ENCODE data around the gene VMAC.
"Not testable (repeated sequence)": the region's sequence is repeated elsewhere in the genome, so short reads cannot be mapped to it uniquely, and the experiment has no call there.

The VMAC gene

GRCh38 chr19:5884065-5884811, 20.4 kb upstream of the VMAC start:
- not testable (repeated sequence) for DNase-seq

GRCh38 chr19:5889288-5889971, 15.2 kb upstream of the VMAC start:
- no peak for DNase-seq

- no peak for DNase-seq
These were observed 14.6 kb upstream of the VMAC start for GRCh38 chr19:5890099-5890498.

- DNase-seq, result no peak
These were observed 13.1 kb upstream of the VMAC start for GRCh38 chr19:5891572-5891937.

- DNase-seq, result no peak
These were observed 12.5 kb upstream of the VMAC start for GRCh38 chr19:5891938-5892771.

GRCh38 chr19:5892772-5893275, 11.8 kb upstream of the VMAC start:
- no peak for DNase-seq

DNA sequence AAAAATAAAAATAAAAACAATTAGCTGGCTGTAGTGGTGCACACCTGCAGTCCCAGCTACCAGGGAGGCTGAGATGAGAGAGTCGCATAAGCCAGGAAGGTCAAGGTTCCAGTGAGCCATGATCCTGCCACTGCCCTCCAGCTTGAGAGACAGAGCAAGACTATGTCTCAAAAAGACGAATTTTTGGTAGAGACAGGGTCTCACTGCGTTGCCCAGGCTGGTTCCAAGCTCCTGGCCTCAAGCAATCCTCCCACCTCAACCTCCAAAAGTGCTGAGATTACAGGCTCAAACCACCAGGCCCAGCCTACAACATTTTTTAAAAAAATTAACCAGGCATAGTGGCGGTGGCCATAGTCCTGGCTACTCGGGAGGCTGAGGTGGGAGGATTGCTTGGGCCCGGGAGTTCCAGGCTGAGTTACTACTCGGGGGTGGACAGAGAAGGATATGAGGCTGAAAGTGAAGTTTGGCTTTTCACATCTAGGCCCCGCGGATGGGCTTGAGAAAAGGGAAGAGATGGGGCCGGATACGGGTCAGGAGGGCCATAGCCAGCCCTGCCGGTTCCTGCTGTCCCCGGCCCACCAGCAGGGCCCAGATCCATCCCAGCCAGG, 11.3 kb upstream of the VMAC start:
- no peak for DNase-seq

- DNase-seq, result no peak
These were observed 10.6 kb upstream of the VMAC start for GRCh38 chr19:5893907-5894703.

- no peak for DNase-seq
These were observed 9.8 kb upstream of the VMAC start for GRCh38 chr19:5894704-5895349.

- DNase-seq, result no peak
These were observed 9.3 kb upstream of the VMAC start for GRCh38 chr19:5895409-5895808.

DNA sequence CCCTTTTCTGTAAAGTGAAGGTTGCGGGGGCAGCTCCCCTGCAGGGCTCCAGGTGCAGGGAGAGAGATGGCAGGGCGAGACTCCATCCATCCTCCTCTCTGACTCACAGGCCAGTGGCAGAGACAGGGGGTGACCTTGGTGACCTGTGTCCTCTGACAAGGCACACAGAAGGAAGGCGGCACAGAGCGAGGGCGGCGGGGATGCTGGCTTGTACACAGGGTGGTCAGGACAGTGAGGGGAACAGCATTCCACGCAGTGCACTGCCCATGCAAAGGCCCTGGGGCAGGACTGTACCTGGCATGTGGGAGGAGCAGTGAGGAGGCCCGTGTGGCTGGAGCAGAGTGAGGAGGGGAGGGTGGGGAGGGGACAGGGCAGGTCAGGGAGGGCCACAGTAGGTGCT, 8.8 kb upstream of the VMAC start:
- no peak for DNase-seq

DNA sequence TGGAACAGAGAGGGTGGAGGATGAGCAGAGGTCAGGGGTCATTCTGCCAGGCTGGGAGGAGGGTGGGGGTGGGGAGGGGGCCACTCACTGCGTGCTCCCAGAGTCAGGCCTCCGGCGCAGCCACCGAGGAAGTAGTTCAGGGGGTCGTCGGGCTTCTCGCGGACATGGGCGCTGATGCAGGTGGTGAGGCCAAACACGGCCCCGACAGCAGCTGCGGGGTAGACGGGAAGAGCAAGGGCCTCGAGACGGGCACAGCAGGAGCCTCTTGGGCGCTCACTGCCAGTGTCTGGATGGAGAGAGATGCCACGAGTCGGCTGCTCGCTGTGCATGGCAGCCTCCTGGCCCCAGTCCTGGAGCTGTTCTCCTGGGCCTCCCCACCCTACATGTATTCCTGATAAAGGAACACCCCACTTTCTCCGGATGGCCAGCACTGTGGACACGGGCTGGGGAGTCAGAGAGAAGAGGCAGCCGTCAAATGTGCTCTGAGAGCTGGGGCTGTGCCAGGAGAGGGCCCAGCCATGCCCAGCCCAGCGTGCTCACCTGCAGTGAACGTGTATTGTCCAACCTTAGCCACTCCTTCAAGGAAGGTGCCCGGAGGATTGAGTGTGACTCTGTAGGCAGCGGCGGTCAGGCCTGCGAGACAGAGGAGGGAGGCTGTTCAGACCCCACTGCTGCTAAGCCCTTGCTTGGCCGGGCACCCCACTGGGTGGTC, 8.2 kb upstream of the VMAC start:
- DNase-seq, result no peak

- DNase-seq, result no peak
These were observed 7.3 kb upstream of the VMAC start for GRCh38 chr19:5897189-5897969.

- no peak for DNase-seq
These were observed 4.7 kb upstream of the VMAC start for GRCh38 chr19:5899728-5900526.

DNA sequence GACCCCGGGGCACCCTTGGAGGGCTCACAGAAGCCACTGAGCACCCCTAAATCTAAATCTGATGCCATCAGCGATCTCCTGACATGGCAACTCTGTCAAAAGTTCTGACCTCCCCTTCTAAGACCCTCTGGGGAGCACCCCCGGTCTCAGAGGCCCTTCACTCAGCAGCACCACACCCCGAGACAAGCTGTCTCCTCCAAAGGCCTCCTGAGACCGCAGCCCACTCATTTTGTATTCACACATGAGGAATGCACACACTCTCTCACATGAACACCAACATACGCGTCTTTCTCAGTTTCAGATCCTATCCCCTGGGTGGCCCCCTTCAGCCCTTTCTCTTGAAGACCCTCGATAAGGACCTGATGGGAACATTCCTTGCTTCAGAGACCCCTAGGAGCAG, 3.7 kb upstream of the VMAC start:
- no peak for DNase-seq

- no peak for DNase-seq
These were observed 1.5 kb upstream of the VMAC start for GRCh38 chr19:5903056-5903623.

- peak; percentile 95 for DNase-seq
These were observed 884 bp upstream of the VMAC start, which contains the start of gene NDUFA11 for GRCh38 chr19:5903624-5904351. TSS of gene NDUFA11 (minus strand) at chr19:5903790. CDS start at chr19:5903708, 82 bp downstream.

GRCh38 chr19:5905114-5905778, 574 bp downstream of the VMAC start:
- no peak for DNase-seq

Measured in CD4-positive, alpha-beta T cell treated with Interferon gamma for 1 hour (primary cell).